ENCODE results near the gene TMEM87B.

DNA sequence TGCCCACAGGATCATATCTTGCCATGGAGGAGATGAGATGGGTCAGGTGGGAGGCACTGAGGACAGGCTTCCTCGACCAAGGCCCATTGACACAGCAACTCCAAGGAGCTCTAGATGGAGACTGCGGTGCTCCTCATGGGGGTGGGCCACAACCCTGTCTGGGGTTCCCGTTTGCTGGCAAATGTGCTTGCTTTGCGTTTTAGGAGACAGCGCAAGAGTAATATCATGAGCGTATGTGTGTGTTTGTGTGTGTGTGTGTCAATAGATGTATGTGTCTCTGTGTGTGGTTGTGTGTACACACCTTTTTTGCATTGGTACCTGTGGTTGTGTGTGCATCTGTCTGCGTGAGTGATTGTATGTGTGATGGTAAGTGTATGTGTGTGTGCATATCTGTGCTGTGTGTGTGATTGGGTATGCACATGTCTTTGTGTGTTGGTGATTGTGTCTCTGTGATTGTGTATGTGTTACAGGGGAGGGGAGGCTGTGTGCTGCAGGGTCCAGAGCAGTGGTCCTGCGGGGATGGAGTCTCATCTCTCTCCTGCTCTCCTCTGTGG is 87.5 kb downstream of the TMEM87B start:
- TF ChIP-seq, protein P1, sequence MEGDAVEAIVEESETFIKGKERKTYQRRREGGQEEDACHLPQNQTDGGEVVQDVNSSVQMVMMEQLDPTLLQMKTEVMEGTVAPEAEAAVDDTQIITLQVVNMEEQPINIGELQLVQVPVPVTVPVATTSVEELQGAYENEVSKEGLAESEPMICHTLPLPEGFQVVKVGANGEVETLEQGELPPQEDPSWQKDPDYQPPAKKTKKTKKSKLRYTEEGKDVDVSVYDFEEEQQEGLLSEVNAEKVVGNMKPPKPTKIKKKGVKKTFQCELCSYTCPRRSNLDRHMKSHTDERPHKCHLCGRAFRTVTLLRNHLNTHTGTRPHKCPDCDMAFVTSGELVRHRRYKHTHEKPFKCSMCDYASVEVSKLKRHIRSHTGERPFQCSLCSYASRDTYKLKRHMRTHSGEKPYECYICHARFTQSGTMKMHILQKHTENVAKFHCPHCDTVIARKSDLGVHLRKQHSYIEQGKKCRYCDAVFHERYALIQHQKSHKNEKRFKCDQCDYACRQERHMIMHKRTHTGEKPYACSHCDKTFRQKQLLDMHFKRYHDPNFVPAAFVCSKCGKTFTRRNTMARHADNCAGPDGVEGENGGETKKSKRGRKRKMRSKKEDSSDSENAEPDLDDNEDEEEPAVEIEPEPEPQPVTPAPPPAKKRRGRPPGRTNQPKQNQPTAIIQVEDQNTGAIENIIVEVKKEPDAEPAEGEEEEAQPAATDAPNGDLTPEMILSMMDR (IDR thresholded peaks at IDR 0.05; ENCODE audit: poor library complexity, severe bottlenecking) = no peak
- TF ChIP-seq EZH2 (IDR thresholded peaks at IDR 0.05; ENCODE audit: borderline replicate concordance, insufficient read depth, low read length, poor library complexity, severe bottlenecking) (no peak), RAD21 (conservative IDR thresholded peaks at IDR 0.05) (no peak)

Data from neural cell (in vitro differentiated cells).